Nephron (organoid): ENCODE measurements around the gene DZIP3.
"Not testable (repeated sequence)": the region's sequence is repeated elsewhere in the genome, so short reads cannot be mapped to it uniquely, and the experiment has no call there.

Experiments
- H3K27ac Mint-ChIP-seq, 3 experiments: 2 replicates each; pipeline ENCODE4 v1.8.0; 2020; ENCODE audit warnings: mixed read lengths in 3 of 3, mild to moderate bottlenecking in 2 of 3, moderate library complexity in 1 of 3
- H3K27me3 Mint-ChIP-seq: 2 replicates; pipeline ENCODE4 v1.8.0; 2021; ENCODE audit warnings: low read depth, mild to moderate bottlenecking, moderate library complexity, mixed read lengths
- H3K36me3 Mint-ChIP-seq: 2 replicates; pipeline ENCODE4 v1.8.0; 2020; ENCODE audit warnings: low read depth, mixed read lengths
- H3K4me1 Mint-ChIP-seq: 2 replicates; pipeline ENCODE4 v1.8.0; 2020; ENCODE audit warnings: mixed read lengths
- H3K4me3 Mint-ChIP-seq, 3 experiments: 2 replicates each; pipeline ENCODE4 v1.8.0; 2020; ENCODE audit warnings: mild to moderate bottlenecking in 3 of 3, mixed read lengths in 3 of 3, moderate library complexity in 2 of 3
- H3K9me3 Mint-ChIP-seq: 2 replicates; pipeline ENCODE4 v1.8.0; 2020; ENCODE audit warnings: mixed read lengths
- TF ChIP-seq, protein P1 (sequence below), 3 experiments: fragments of 200-600 bp; sonication (generic); IDR thresholded peaks; one replicate each; pipeline ENCODE4 v1.5.0; 2021; ENCODE audit warnings: antibody characterized with exemption in 3 of 3; ENCODE audit not compliant: unreplicated experiment in 3 of 3

The DZIP3 gene

DNA sequence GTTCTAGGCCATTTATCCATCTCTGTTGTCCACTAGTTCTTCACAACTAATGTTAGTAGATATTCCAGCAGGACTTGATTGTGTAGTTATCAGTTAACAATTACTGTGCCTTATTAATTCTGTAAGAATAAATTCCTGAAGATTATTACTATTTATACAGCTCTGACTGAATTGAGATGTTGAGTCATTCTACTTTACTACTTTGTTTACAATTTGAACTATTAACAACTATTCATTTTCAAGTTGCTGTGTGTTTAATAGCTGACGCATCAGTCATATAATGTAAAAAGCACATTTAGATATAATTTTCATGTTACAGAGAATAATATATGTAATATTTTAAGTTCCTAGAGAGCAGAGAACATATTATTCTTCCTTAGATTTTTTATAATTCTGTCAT, 21.1 kb downstream of the DZIP3 start:
- Mint-ChIP-seq H3K9me3 (no peaks in the 10 kb centered on the region), H3K4me3 (no peak overlapping the region), H3K27ac (no peak overlapping the region), H3K27me3 (no peaks in the 10 kb centered on the region), H3K4me1 (no peaks in the 10 kb centered on the region), H3K36me3 (peaks cover 54% of the 10 kb centered on the region)
- TF ChIP-seq, protein P1, sequence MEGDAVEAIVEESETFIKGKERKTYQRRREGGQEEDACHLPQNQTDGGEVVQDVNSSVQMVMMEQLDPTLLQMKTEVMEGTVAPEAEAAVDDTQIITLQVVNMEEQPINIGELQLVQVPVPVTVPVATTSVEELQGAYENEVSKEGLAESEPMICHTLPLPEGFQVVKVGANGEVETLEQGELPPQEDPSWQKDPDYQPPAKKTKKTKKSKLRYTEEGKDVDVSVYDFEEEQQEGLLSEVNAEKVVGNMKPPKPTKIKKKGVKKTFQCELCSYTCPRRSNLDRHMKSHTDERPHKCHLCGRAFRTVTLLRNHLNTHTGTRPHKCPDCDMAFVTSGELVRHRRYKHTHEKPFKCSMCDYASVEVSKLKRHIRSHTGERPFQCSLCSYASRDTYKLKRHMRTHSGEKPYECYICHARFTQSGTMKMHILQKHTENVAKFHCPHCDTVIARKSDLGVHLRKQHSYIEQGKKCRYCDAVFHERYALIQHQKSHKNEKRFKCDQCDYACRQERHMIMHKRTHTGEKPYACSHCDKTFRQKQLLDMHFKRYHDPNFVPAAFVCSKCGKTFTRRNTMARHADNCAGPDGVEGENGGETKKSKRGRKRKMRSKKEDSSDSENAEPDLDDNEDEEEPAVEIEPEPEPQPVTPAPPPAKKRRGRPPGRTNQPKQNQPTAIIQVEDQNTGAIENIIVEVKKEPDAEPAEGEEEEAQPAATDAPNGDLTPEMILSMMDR (IDR thresholded peaks at IDR 0.05; ENCODE audit: unreplicated experiment in 3 of 3), result no peak

DNA sequence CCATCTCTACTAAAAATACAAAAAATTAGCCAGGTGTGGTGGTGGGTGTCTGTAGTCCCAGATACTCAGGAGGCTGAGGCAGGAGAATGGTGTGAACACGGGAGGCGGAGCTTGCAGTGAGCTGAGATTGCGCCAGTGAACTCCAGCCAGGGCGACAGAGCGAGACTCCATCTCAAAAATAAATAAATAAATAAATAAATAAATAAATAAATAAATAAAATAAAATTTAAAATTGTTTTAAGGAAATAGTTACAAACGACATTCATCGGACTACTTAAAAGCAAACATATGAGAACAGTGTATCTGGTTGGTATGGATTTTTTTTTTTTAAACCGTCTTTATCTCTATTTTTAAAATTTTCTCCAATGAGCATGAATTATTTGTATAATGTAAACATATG, 26.6 kb downstream of the DZIP3 start:
- not testable (repeated sequence) for H3K27me3 Mint-ChIP-seq, H3K9me3 Mint-ChIP-seq, H3K27ac Mint-ChIP-seq, H3K4me1 Mint-ChIP-seq, H3K4me3 Mint-ChIP-seq
- H3K36me3 Mint-ChIP-seq, result peaks cover 54% of the 10 kb centered on the region

GRCh38 chr3:108620250-108620649, 30.7 kb downstream of the DZIP3 start:
- Mint-ChIP-seq H3K36me3 (peaks cover 56% of the 10 kb centered on the region), H3K27ac (no peak overlapping the region)
- TF ChIP-seq, protein P1 (IDR thresholded peaks at IDR 0.05; ENCODE audit: unreplicated experiment in 3 of 3), result no peak

GRCh38 chr3:108623504-108623903, 34.0 kb downstream of the DZIP3 start:
- no peaks in the 10 kb centered on the region for H3K9me3 Mint-ChIP-seq
- TF ChIP-seq, protein P1 (IDR thresholded peaks at IDR 0.05; ENCODE audit: unreplicated experiment in 3 of 3), result no peak
- H3K36me3 Mint-ChIP-seq, result peaks cover 59% of the 10 kb centered on the region
- H3K27me3 Mint-ChIP-seq, result no peaks in the 10 kb centered on the region
- H3K4me3 Mint-ChIP-seq, result no peak overlapping the region
- no peaks in the 10 kb centered on the region for H3K4me1 Mint-ChIP-seq
- no peak overlapping the region for H3K27ac Mint-ChIP-seq

More at GRCh38 chr3:108620250-108620649, 30.7 kb downstream of the DZIP3 start:
- Mint-ChIP-seq H3K4me1 (no peaks in the 10 kb centered on the region), H3K9me3 (no peaks in the 10 kb centered on the region), H3K4me3 (no peak overlapping the region), H3K27me3 (no peaks in the 10 kb centered on the region)

GRCh38 chr3:108629974-108630373, 40.5 kb downstream of the DZIP3 start:
- Mint-ChIP-seq H3K27me3 (no peaks in the 10 kb centered on the region), H3K36me3 (peaks cover 42% of the 10 kb centered on the region), H3K27ac (peak overlapping the region in 2 of 3 experiments; percentile 62 to 94), H3K9me3 (no peaks in the 10 kb centered on the region), H3K4me3 (no peak overlapping the region), H3K4me1 (peaks cover 5% of the 10 kb centered on the region)
- TF ChIP-seq, protein P1 (IDR thresholded peaks at IDR 0.05; ENCODE audit: unreplicated experiment in 3 of 3), result no peak

DNA sequence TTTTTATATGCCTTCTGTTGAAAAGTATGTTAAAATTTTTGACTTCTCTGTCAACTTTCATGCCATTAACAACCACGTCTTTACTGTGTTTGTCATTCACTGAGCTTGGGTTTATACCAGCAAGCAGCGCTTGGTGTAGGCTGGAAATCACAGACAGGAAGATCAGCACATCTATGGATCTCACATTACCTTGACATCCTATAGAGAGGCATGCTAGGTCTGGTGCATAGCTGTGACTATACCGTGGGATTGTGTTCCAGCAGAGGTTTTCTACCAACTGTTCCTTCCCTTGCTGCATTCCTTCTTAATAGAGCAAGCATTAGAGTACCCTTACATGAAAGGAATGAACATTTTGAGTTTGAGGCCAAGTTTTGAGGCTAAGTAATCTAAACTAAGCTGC, 53.0 kb downstream of the DZIP3 start:
- H3K4me1 Mint-ChIP-seq, result no peaks in the 10 kb centered on the region
- no peak overlapping the region for H3K27ac Mint-ChIP-seq
- TF ChIP-seq, protein P1 (IDR thresholded peaks at IDR 0.05; ENCODE audit: unreplicated experiment in 3 of 3), result no peak
- H3K27me3 Mint-ChIP-seq, result no peaks in the 10 kb centered on the region
- no peaks in the 10 kb centered on the region for H3K9me3 Mint-ChIP-seq
- no peak overlapping the region for H3K4me3 Mint-ChIP-seq
- H3K36me3 Mint-ChIP-seq, result peaks cover 39% of the 10 kb centered on the region
